ENCODE data around the gene SEPHS1.

SEPHS1 gene

GRCh38 chr10:13376746-13377145 lies 28.7 kb upstream of the SEPHS1 start:
- H3K23ac ChIP-seq (ENCODE audit: low read length), result no peak overlapping the region
- H2AFZ ChIP-seq (ENCODE audit: insufficient read depth, low read length, poor library complexity), result no peak overlapping the region
- no peak overlapping the region for H4K12ac ChIP-seq (ENCODE audit: low read depth, low read length)
- no peak overlapping the region for H4K91ac ChIP-seq (ENCODE audit: low read depth, low read length)
- H3K9me3 ChIP-seq (ENCODE audit: insufficient read depth, low read depth, low read length), result no peaks in the 10 kb centered on the region
- H3K36me3 ChIP-seq (ENCODE audit: control insufficient read depth in 1 of 2, insufficient read depth in 2 of 2, low read length in 2 of 2), result no peaks in the 10 kb centered on the region
- no peaks in the 10 kb centered on the region for H3K27me3 ChIP-seq (ENCODE audit: insufficient read depth, low read length)
- H3K9ac ChIP-seq (ENCODE audit: low read length), result no peak overlapping the region
- H3K27ac ChIP-seq (ENCODE audit: low read depth, low read length), result no peak overlapping the region
- H3K79me2 ChIP-seq (ENCODE audit: control insufficient read depth, insufficient read depth, low read length, poor library complexity), result no peaks in the 10 kb centered on the region
- H3K4me3 ChIP-seq (ENCODE audit: low read depth, low read length), result no peak overlapping the region
- no peak overlapping the region for H4K8ac ChIP-seq (ENCODE audit: low read depth, low read length)
- no peak overlapping the region for H2BK12ac ChIP-seq (ENCODE audit: low read length)
- no peaks in the 10 kb centered on the region for H3K4me1 ChIP-seq (ENCODE audit: control insufficient read depth in 1 of 2, insufficient read depth in 2 of 2, low read length in 2 of 2)
- no peak overlapping the region for H2BK120ac ChIP-seq (ENCODE audit: insufficient read depth, low read length, poor library complexity)
- H3K79me1 ChIP-seq (ENCODE audit: low read length), result no peaks in the 10 kb centered on the region
- DNase-seq, result peak; percentile 48 to 92
- no peak overlapping the region for H3K18ac ChIP-seq (ENCODE audit: low read length)
- H3K4ac ChIP-seq (ENCODE audit: low read depth, low read length), result no peak overlapping the region
- no peak overlapping the region for H3K14ac ChIP-seq (ENCODE audit: low read length)
- no CpG with 5 or more reads among the region's 6 CpGs for WGBS (ENCODE audit: extremely low coverage, insufficient coverage, insufficient read length)
- no peak overlapping the region for H2BK5ac ChIP-seq (ENCODE audit: low read depth, low read length, poor library complexity)
- no peak overlapping the region for H3K4me2 ChIP-seq (ENCODE audit: low read length)
- H2AK5ac ChIP-seq (ENCODE audit: low read length), result no peak overlapping the region

DNA sequence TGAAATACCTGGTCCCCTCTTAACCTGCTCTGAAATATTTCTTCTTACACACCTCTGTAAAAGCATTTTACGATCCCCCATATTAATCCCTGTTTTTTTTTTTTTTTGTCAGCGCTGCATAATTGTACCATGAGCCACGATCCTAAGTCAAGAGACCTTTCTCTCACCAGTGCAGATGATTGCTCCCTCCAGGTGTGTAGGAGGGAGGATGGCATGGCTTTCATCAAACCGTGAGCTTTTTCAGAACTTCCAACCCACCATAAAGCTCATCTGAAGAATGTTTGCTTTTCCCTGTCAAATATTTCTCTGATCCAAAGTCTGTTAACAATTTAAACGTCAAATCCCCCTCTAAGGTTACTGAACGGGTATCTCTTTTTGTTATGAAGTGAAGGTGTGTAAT lies 28.2 kb upstream of the SEPHS1 start:
- H4K91ac ChIP-seq (ENCODE audit: low read depth, low read length), result no peak overlapping the region
- peak in 1 of 2 donors; percentile 44 for DNase-seq
- no peak overlapping the region for H3K4ac ChIP-seq (ENCODE audit: low read depth, low read length)
- WGBS (ENCODE audit: extremely low coverage, insufficient coverage, insufficient read length), result no CpG with 5 or more reads among the region's 6 CpGs
- no peak overlapping the region for H3K27ac ChIP-seq (ENCODE audit: low read depth, low read length)
- no peak overlapping the region for H3K4me2 ChIP-seq (ENCODE audit: low read length)
- no peaks in the 10 kb centered on the region for H3K27me3 ChIP-seq (ENCODE audit: insufficient read depth, low read length)
- no peak overlapping the region for H2BK5ac ChIP-seq (ENCODE audit: low read depth, low read length, poor library complexity)
- H4K8ac ChIP-seq (ENCODE audit: low read depth, low read length), result no peak overlapping the region
- H3K14ac ChIP-seq (ENCODE audit: low read length), result no peak overlapping the region
- H3K18ac ChIP-seq (ENCODE audit: low read length), result no peak overlapping the region
- no peak overlapping the region for H2BK12ac ChIP-seq (ENCODE audit: low read length)
- H3K9ac ChIP-seq (ENCODE audit: low read length), result no peak overlapping the region
- H2AK5ac ChIP-seq (ENCODE audit: low read length), result no peak overlapping the region
- H3K36me3 ChIP-seq (ENCODE audit: control insufficient read depth in 1 of 2, insufficient read depth in 2 of 2, low read length in 2 of 2), result no peaks in the 10 kb centered on the region
- no peaks in the 10 kb centered on the region for H3K4me1 ChIP-seq (ENCODE audit: control insufficient read depth in 1 of 2, insufficient read depth in 2 of 2, low read length in 2 of 2)
- no peak overlapping the region for H4K12ac ChIP-seq (ENCODE audit: low read depth, low read length)
- H2AFZ ChIP-seq (ENCODE audit: insufficient read depth, low read length, poor library complexity), result no peak overlapping the region
- H3K4me3 ChIP-seq (ENCODE audit: low read depth, low read length), result no peak overlapping the region
- no peaks in the 10 kb centered on the region for H3K79me1 ChIP-seq (ENCODE audit: low read length)
- H3K79me2 ChIP-seq (ENCODE audit: control insufficient read depth, insufficient read depth, low read length, poor library complexity), result no peaks in the 10 kb centered on the region
- H3K9me3 ChIP-seq (ENCODE audit: insufficient read depth, low read depth, low read length), result no peaks in the 10 kb centered on the region
- H2BK120ac ChIP-seq (ENCODE audit: insufficient read depth, low read length, poor library complexity), result no peak overlapping the region
- H3K23ac ChIP-seq (ENCODE audit: low read length), result no peak overlapping the region

GRCh38 chr10:13375791-13376190 lies 27.7 kb upstream of the SEPHS1 start:
- H4K12ac ChIP-seq (ENCODE audit: low read depth, low read length), result no peak overlapping the region

GRCh38 chr10:13373644-13374043 lies 25.6 kb upstream of the SEPHS1 start:
- H2AFZ ChIP-seq (ENCODE audit: insufficient read depth, low read length, poor library complexity), result no peak overlapping the region
- H3K14ac ChIP-seq (ENCODE audit: low read length), result no peak overlapping the region
- no peaks in the 10 kb centered on the region for H3K36me3 ChIP-seq (ENCODE audit: control insufficient read depth in 1 of 2, insufficient read depth in 2 of 2, low read length in 2 of 2)
- H3K27ac ChIP-seq (ENCODE audit: low read depth, low read length), result no peak overlapping the region
- no peak overlapping the region for H4K91ac ChIP-seq (ENCODE audit: low read depth, low read length)
- no peak overlapping the region for H2BK120ac ChIP-seq (ENCODE audit: insufficient read depth, low read length, poor library complexity)
- no peaks in the 10 kb centered on the region for H3K79me2 ChIP-seq (ENCODE audit: control insufficient read depth, insufficient read depth, low read length, poor library complexity)
- H3K9ac ChIP-seq (ENCODE audit: low read length), result no peak overlapping the region
- no peak overlapping the region for H4K12ac ChIP-seq (ENCODE audit: low read depth, low read length)
- no peak overlapping the region for H3K23ac ChIP-seq (ENCODE audit: low read length)
- H3K4me2 ChIP-seq (ENCODE audit: low read length), result no peak overlapping the region
- no peak for DNase-seq
- no peak overlapping the region for H2AK5ac ChIP-seq (ENCODE audit: low read length)
- H3K4ac ChIP-seq (ENCODE audit: low read depth, low read length), result no peak overlapping the region
- H2BK12ac ChIP-seq (ENCODE audit: low read length), result no peak overlapping the region
- H3K27me3 ChIP-seq (ENCODE audit: insufficient read depth, low read length), result no peaks in the 10 kb centered on the region
- H3K9me3 ChIP-seq (ENCODE audit: insufficient read depth, low read depth, low read length), result no peaks in the 10 kb centered on the region
- no peak overlapping the region for H4K8ac ChIP-seq (ENCODE audit: low read depth, low read length)
- no peaks in the 10 kb centered on the region for H3K4me1 ChIP-seq (ENCODE audit: control insufficient read depth in 1 of 2, insufficient read depth in 2 of 2, low read length in 2 of 2)
- no peaks in the 10 kb centered on the region for H3K79me1 ChIP-seq (ENCODE audit: low read length)
- no peak overlapping the region for H3K18ac ChIP-seq (ENCODE audit: low read length)
- WGBS (ENCODE audit: extremely low coverage, insufficient coverage, insufficient read length), result no CpG with 5 or more reads among the region's 2 CpGs
- no peak overlapping the region for H2BK5ac ChIP-seq (ENCODE audit: low read depth, low read length, poor library complexity)
- H3K4me3 ChIP-seq (ENCODE audit: low read depth, low read length), result no peak overlapping the region

More at GRCh38 chr10:13375791-13376190, 27.7 kb upstream of the SEPHS1 start:
- no peak overlapping the region for H2BK120ac ChIP-seq (ENCODE audit: insufficient read depth, low read length, poor library complexity)
- no peaks in the 10 kb centered on the region for H3K79me2 ChIP-seq (ENCODE audit: control insufficient read depth, insufficient read depth, low read length, poor library complexity)
- H2BK5ac ChIP-seq (ENCODE audit: low read depth, low read length, poor library complexity), result no peak overlapping the region
- H3K23ac ChIP-seq (ENCODE audit: low read length), result no peak overlapping the region
- no peaks in the 10 kb centered on the region for H3K4me1 ChIP-seq (ENCODE audit: control insufficient read depth in 1 of 2, insufficient read depth in 2 of 2, low read length in 2 of 2)
- H2BK12ac ChIP-seq (ENCODE audit: low read length), result no peak overlapping the region
- no peaks in the 10 kb centered on the region for H3K79me1 ChIP-seq (ENCODE audit: low read length)
- no peak overlapping the region for H3K18ac ChIP-seq (ENCODE audit: low read length)
- H3K4me3 ChIP-seq (ENCODE audit: low read depth, low read length), result no peak overlapping the region
- no peak overlapping the region for H3K9ac ChIP-seq (ENCODE audit: low read length)
- WGBS (ENCODE audit: extremely low coverage, insufficient coverage, insufficient read length), result no CpG with 5 or more reads among the region's 2 CpGs
- no peak overlapping the region for H3K14ac ChIP-seq (ENCODE audit: low read length)
- H3K9me3 ChIP-seq (ENCODE audit: insufficient read depth, low read depth, low read length), result no peaks in the 10 kb centered on the region
- H4K8ac ChIP-seq (ENCODE audit: low read depth, low read length), result no peak overlapping the region
- no peaks in the 10 kb centered on the region for H3K27me3 ChIP-seq (ENCODE audit: insufficient read depth, low read length)
- H2AFZ ChIP-seq (ENCODE audit: insufficient read depth, low read length, poor library complexity), result no peak overlapping the region
- no peak overlapping the region for H4K91ac ChIP-seq (ENCODE audit: low read depth, low read length)
- no peak overlapping the region for H3K4ac ChIP-seq (ENCODE audit: low read depth, low read length)
- H3K4me2 ChIP-seq (ENCODE audit: low read length), result no peak overlapping the region
- H3K36me3 ChIP-seq (ENCODE audit: control insufficient read depth in 1 of 2, insufficient read depth in 2 of 2, low read length in 2 of 2), result no peaks in the 10 kb centered on the region
- no peak overlapping the region for H3K27ac ChIP-seq (ENCODE audit: low read depth, low read length)
- peak in 1 of 2 donors; percentile 54 for DNase-seq
- no peak overlapping the region for H2AK5ac ChIP-seq (ENCODE audit: low read length)

Data from trophoblast cell (in vitro differentiated cells and primary cell).